Naive thymus-derived CD8-positive, alpha-beta T cell (primary cell): Measurements from ENCODE around the gene CCNK. TPM values are rescaled to one million over a fixed set of nuclear protein-coding genes. Genes with fewer than 3 reads are reported as not detected.

Source experiments
- ATAC-seq, 2 donors: fragments of 150-1000 bp; cut with Tn5 transposase in 1 of 2; sonication (Bioruptor Pico), chemical (Tn5 transposase) in 1 of 2; 1 replicate in 1 of 2; 2 replicates in 1 of 2; pipeline ENCODE4 v1.10.0; 2021; ENCODE audit warnings: mild to moderate bottlenecking in 2 of 2, moderate library complexity in 2 of 2
- POLR2A ChIA-PET: fragments of 350-600 bp; sonication (Branson Sonifier 250); formaldehyde crosslinking; loops from one replicate; lab custom pipeline; 2021; ENCODE audit warnings: antibody characterized with exemption; lab: Charles Lee
- DNase-seq, 10 donors: peaks; one replicate each; pipeline versions ENCODE4 v3.0.0 to v3.0.0-alpha.2; 2020 to 2022
- H3K27ac Mint-ChIP-seq, 10 donors: one replicate each; pipeline ENCODE4 v1.8.0; 2020 to 2022; ENCODE audit warnings: mild to moderate bottlenecking in 10 of 10, mixed read lengths in 10 of 10, moderate library complexity in 4 of 10, inconsistent platforms in 1 of 10
- H3K27me3 Mint-ChIP-seq, 5 donors: one replicate each; pipeline ENCODE4 v1.8.0; 2021 to 2022; ENCODE audit warnings: mixed read lengths in 5 of 5
- H3K36me3 Mint-ChIP-seq, 3 donors: one replicate each; pipeline ENCODE4 v1.8.0; 2020 to 2022; ENCODE audit warnings: mixed read lengths in 3 of 3, mild to moderate bottlenecking in 2 of 3, inconsistent platforms in 1 of 3
- H3K4me1 Mint-ChIP-seq, 4 donors: one replicate each; pipeline ENCODE4 v1.8.0; 2021 to 2022; ENCODE audit warnings: mixed read lengths in 4 of 4
- H3K4me3 Mint-ChIP-seq, 10 donors: one replicate each; pipeline ENCODE4 v1.8.0; 2020 to 2022; ENCODE audit warnings: mild to moderate bottlenecking in 10 of 10, mixed read lengths in 10 of 10, moderate library complexity in 6 of 10, inconsistent platforms in 1 of 10
- H3K9me3 Mint-ChIP-seq, 9 donors: one replicate each; pipeline ENCODE4 v1.8.0; 2020 to 2022; ENCODE audit warnings: mixed read lengths in 9 of 9, mild to moderate bottlenecking in 3 of 9, inconsistent platforms in 1 of 9, moderate library complexity in 1 of 9
- polyA plus RNA-seq, 3 donors: library from polyadenylated mRNA; unstranded; fragments of 300-500 nt; fragmentation: Illumina TruSeq; gene quantifications; one replicate each; pipeline ENCODE4 v1.2.3, GENCODE V29; 2021
- total RNA-seq, 8 experiments: library from RNA in 2 of 8; stranded (reverse) in 2 of 8; gene quantifications; one replicate each; pipeline ENCODE4 v1.2.3 and lab custom pipeline; 2021 to 2026

The CCNK gene
- total and polyA plus RNA-seq, 5 experiments from 2014 or later: 13.4 to 92.5 (median 19.8) TPM

- ATAC-seq (no peak), DNase-seq (no peak)
- peaks cover 6 to 88% (median 29%) of the 10 kb centered on the region in 3 donors for H3K36me3 Mint-ChIP-seq
- POLR2A ChIA-PET: no interaction called here
- H3K4me1 Mint-ChIP-seq: peaks cover 0 to 24% (median 7%) of the 10 kb centered on the region in 4 donors
- no peak overlapping the region for H3K27ac Mint-ChIP-seq
- H3K9me3 Mint-ChIP-seq: no peaks in the 10 kb centered on the region
- no peak overlapping the region for H3K4me3 Mint-ChIP-seq
- no peaks in the 10 kb centered on the region for H3K27me3 Mint-ChIP-seq
Observed at GRCh38 chr14:99450266-99450665, 30.9 kb upstream of the CCNK start.

- ATAC-seq: no peak
- Mint-ChIP-seq H3K27ac (no peak overlapping the region), H3K4me3 (no peak overlapping the region), H3K9me3 (no peaks in the 10 kb centered on the region), H3K36me3 (peaks cover 6 to 85% (median 29%) of the 10 kb centered on the region in 3 donors), H3K27me3 (no peaks in the 10 kb centered on the region), H3K4me1 (peaks cover 0 to 24% (median 5%) of the 10 kb centered on the region in 4 donors)
- DNase-seq: no peak
- POLR2A ChIA-PET: no interaction called here
Observed at GRCh38 chr14:99451234-99451633, 30.0 kb upstream of the CCNK start.

GRCh38 chr14:99452968-99453367 lies 28.2 kb upstream of the CCNK start:
- POLR2A ChIA-PET: no interaction called here
- peaks cover 0 to 20% (median 4%) of the 10 kb centered on the region in 4 donors for H3K4me1 Mint-ChIP-seq
- peak overlapping the region in 1 of 10 donors; percentile 14 for H3K27ac Mint-ChIP-seq
- no peaks in the 10 kb centered on the region for H3K27me3 Mint-ChIP-seq
- H3K4me3 Mint-ChIP-seq: no peak overlapping the region
- peaks cover 14 to 82% (median 24%) of the 10 kb centered on the region in 3 donors for H3K36me3 Mint-ChIP-seq
- DNase-seq (no peak), ATAC-seq (no peak)
- H3K9me3 Mint-ChIP-seq: no peaks in the 10 kb centered on the region

- no peak overlapping the region for H3K27ac Mint-ChIP-seq
- H3K9me3 Mint-ChIP-seq: no peaks in the 10 kb centered on the region
- peaks cover 8 to 80% (median 22%) of the 10 kb centered on the region in 3 donors for H3K36me3 Mint-ChIP-seq
- H3K4me3 Mint-ChIP-seq: no peak overlapping the region
- ATAC-seq (no peak), DNase-seq (no peak)
- H3K4me1 Mint-ChIP-seq: peaks cover 0 to 14% (median 4%) of the 10 kb centered on the region in 4 donors
- POLR2A ChIA-PET: no interaction called here
- H3K27me3 Mint-ChIP-seq: no peaks in the 10 kb centered on the region
Observed at GRCh38 chr14:99454246-99454645, 27.0 kb upstream of the CCNK start.

GRCh38 chr14:99459481-99460100 lies 21.6 kb upstream of the CCNK start:
- peaks cover 0 to 34% (median 8%) of the 10 kb centered on the region in 4 donors for H3K4me1 Mint-ChIP-seq
- H3K27ac Mint-ChIP-seq: peak overlapping the region in 1 of 10 donors; percentile 0
- H3K27me3 Mint-ChIP-seq: no peaks in the 10 kb centered on the region
- no peak for ATAC-seq
- H3K9me3 Mint-ChIP-seq: no peaks in the 10 kb centered on the region
- no peak overlapping the region for H3K4me3 Mint-ChIP-seq
- peaks cover 14 to 84% (median 21%) of the 10 kb centered on the region in 3 donors for H3K36me3 Mint-ChIP-seq
- no peak for DNase-seq
- POLR2A ChIA-PET: no interaction called here

- H3K27ac Mint-ChIP-seq: peak overlapping the region in 1 of 10 donors; percentile 12
- no peaks in the 10 kb centered on the region for H3K27me3 Mint-ChIP-seq
- DNase-seq (no peak), ATAC-seq (no peak)
- H3K4me3 Mint-ChIP-seq: no peak overlapping the region
- POLR2A ChIA-PET: no interaction called here
- H3K9me3 Mint-ChIP-seq: no peaks in the 10 kb centered on the region
- H3K36me3 Mint-ChIP-seq: peaks cover 14 to 88% (median 21%) of the 10 kb centered on the region in 3 donors
- H3K4me1 Mint-ChIP-seq: peaks cover 0 to 37% (median 9%) of the 10 kb centered on the region in 4 donors
Observed at GRCh38 chr14:99460793-99461192, 20.4 kb upstream of the CCNK start.

GRCh38 chr14:99461411-99462085 lies 19.7 kb upstream of the CCNK start:
- peaks cover 13 to 88% (median 19%) of the 10 kb centered on the region in 3 donors for H3K36me3 Mint-ChIP-seq
- H3K9me3 Mint-ChIP-seq: no peaks in the 10 kb centered on the region
- DNase-seq (no peak), ATAC-seq (no peak)
- H3K27me3 Mint-ChIP-seq: no peaks in the 10 kb centered on the region
- H3K4me1 Mint-ChIP-seq: peaks cover 0 to 43% (median 11%) of the 10 kb centered on the region in 4 donors
- POLR2A ChIA-PET: no interaction called here
- no peak overlapping the region for H3K4me3 Mint-ChIP-seq
- H3K27ac Mint-ChIP-seq: peak overlapping the region in 3 of 10 donors; percentile 5 to 33 (median 20)

GRCh38 chr14:99462210-99462609 lies 19.0 kb upstream of the CCNK start:
- peaks cover 6 to 82% (median 15%) of the 10 kb centered on the region in 3 donors for H3K36me3 Mint-ChIP-seq
- DNase-seq (no peak), ATAC-seq (no peak)
- no peaks in the 10 kb centered on the region for H3K27me3 Mint-ChIP-seq
- POLR2A ChIA-PET: no interaction called here
- peak overlapping the region in 1 of 10 donors; percentile 33 for H3K27ac Mint-ChIP-seq
- H3K4me1 Mint-ChIP-seq: peaks cover 0 to 48% (median 12%) of the 10 kb centered on the region in 4 donors
- H3K9me3 Mint-ChIP-seq: no peaks in the 10 kb centered on the region
- H3K4me3 Mint-ChIP-seq: no peak overlapping the region

- no peak for ATAC-seq
Observed at GRCh38 chr14:99463974-99464373, 17.2 kb upstream of the CCNK start.

GRCh38 chr14:99465288-99465687 lies 15.9 kb upstream of the CCNK start:
- DNase-seq (no peak), ATAC-seq (no peak)
- H3K27me3 Mint-ChIP-seq: no peaks in the 10 kb centered on the region
- H3K4me1 Mint-ChIP-seq: peaks cover 29 to 73% (median 37%) of the 10 kb centered on the region in 4 donors
- peaks cover 5 to 61% (median 13%) of the 10 kb centered on the region in 3 donors for H3K36me3 Mint-ChIP-seq
- POLR2A ChIA-PET: interaction anchor here (0.7 to 1.9 kb wide), 2 partner anchors 15 to 29 kb away, joined by 3 to 4 read pairs; partner anchors contain the start of genes CCNK and SETD3
- no peaks in the 10 kb centered on the region for H3K9me3 Mint-ChIP-seq
- no peak overlapping the region for H3K4me3 Mint-ChIP-seq
- no peak overlapping the region for H3K27ac Mint-ChIP-seq

More at GRCh38 chr14:99463974-99464373, 17.2 kb upstream of the CCNK start:
- DNase-seq: no peak
- peaks cover 16 to 66% (median 27%) of the 10 kb centered on the region in 4 donors for H3K4me1 Mint-ChIP-seq
- H3K4me3 Mint-ChIP-seq: no peak overlapping the region
- no peak overlapping the region for H3K27ac Mint-ChIP-seq
- H3K9me3 Mint-ChIP-seq: no peaks in the 10 kb centered on the region
- H3K27me3 Mint-ChIP-seq: no peaks in the 10 kb centered on the region
- peaks cover 5 to 73% (median 13%) of the 10 kb centered on the region in 3 donors for H3K36me3 Mint-ChIP-seq
- POLR2A ChIA-PET: interaction anchor here (1.5 to 1.9 kb wide), 2 partner anchors 15 to 17 kb away, joined by 3 to 4 read pairs; partner anchors contain the start of genes CCNK and SETD3

GRCh38 chr14:99466758-99467157 lies 14.5 kb upstream of the CCNK start:
- DNase-seq (no peak), ATAC-seq (no peak)
- Mint-ChIP-seq H3K27ac (peak overlapping the region in 1 of 10 donors; percentile 11), H3K9me3 (no peaks in the 10 kb centered on the region), H3K27me3 (no peaks in the 10 kb centered on the region), H3K36me3 (peaks cover 5 to 47% (median 8%) of the 10 kb centered on the region in 3 donors), H3K4me1 (peaks cover 39 to 73% (median 42%) of the 10 kb centered on the region in 4 donors), H3K4me3 (no peak overlapping the region)
- POLR2A ChIA-PET: no interaction called here

- DNase-seq (no peak), ATAC-seq (no peak)
- Mint-ChIP-seq H3K4me1 (peaks cover 38 to 71% (median 40%) of the 10 kb centered on the region in 4 donors), H3K9me3 (no peaks in the 10 kb centered on the region), H3K4me3 (peak overlapping the region in 1 of 10 donors; percentile 1), H3K27ac (peak overlapping the region in 3 of 10 donors; percentile 37 to 83 (median 71)), H3K27me3 (no peaks in the 10 kb centered on the region), H3K36me3 (peaks cover 5 to 40% (median 8%) of the 10 kb centered on the region in 3 donors)
- POLR2A ChIA-PET: interaction anchor here (0.7 kb wide), 1 partner anchor 13 kb away, joined by 3 read pairs; the partner anchor contains the start of genes CCNK and SETD3
Observed at GRCh38 chr14:99467336-99468078, 13.7 kb upstream of the CCNK start.
